ENCODE measurements around the gene ACSL1. TPM values are rescaled to one million over a fixed set of nuclear protein-coding genes. Genes with fewer than 3 reads are reported as not detected.

Gene ACSL1
- total RNA-seq, 1 donor from 2014 or later, result 4.3 TPM

DNA sequence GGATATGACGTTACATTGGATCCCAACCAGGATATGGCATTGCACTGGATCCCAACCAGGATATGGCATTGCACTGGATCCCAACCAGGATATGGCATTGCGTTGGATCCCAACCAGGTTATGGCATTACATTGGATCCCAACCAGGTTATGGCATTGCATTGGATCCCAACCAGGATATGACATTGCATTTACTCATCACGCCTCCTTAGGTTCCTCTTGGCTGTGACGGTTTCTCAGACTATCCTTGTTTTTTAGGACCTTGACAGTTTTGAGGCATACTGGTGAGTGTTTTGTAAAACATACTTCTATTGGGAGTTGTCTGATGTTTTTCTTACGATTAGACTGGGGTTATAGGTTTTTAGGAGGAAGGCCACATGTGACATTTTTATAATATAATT lies 5.4 kb upstream of the ACSL1 start:
- peaks cover 13% of the 10 kb centered on the region for H3K27me3 Mint-ChIP-seq (ENCODE audit: unreplicated experiment)
- H3K4me3 Mint-ChIP-seq (ENCODE audit: unreplicated experiment), result no peak overlapping the region
- no peak overlapping the region for H3K27ac Mint-ChIP-seq (ENCODE audit: unreplicated experiment)
- H3K4me1 Mint-ChIP-seq (ENCODE audit: unreplicated experiment), result no peaks in the 10 kb centered on the region
- H3K9me3 Mint-ChIP-seq (ENCODE audit: unreplicated experiment), result no peaks in the 10 kb centered on the region
- DNase-seq (ENCODE audit: low spot score), result no peak
- TF ChIP-seq, protein P1, sequence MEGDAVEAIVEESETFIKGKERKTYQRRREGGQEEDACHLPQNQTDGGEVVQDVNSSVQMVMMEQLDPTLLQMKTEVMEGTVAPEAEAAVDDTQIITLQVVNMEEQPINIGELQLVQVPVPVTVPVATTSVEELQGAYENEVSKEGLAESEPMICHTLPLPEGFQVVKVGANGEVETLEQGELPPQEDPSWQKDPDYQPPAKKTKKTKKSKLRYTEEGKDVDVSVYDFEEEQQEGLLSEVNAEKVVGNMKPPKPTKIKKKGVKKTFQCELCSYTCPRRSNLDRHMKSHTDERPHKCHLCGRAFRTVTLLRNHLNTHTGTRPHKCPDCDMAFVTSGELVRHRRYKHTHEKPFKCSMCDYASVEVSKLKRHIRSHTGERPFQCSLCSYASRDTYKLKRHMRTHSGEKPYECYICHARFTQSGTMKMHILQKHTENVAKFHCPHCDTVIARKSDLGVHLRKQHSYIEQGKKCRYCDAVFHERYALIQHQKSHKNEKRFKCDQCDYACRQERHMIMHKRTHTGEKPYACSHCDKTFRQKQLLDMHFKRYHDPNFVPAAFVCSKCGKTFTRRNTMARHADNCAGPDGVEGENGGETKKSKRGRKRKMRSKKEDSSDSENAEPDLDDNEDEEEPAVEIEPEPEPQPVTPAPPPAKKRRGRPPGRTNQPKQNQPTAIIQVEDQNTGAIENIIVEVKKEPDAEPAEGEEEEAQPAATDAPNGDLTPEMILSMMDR (IDR thresholded peaks at IDR 0.05; ENCODE audit: unreplicated experiment), result no peak
- H3K36me3 Mint-ChIP-seq (ENCODE audit: low read depth, unreplicated experiment), result no peaks in the 10 kb centered on the region

DNA sequence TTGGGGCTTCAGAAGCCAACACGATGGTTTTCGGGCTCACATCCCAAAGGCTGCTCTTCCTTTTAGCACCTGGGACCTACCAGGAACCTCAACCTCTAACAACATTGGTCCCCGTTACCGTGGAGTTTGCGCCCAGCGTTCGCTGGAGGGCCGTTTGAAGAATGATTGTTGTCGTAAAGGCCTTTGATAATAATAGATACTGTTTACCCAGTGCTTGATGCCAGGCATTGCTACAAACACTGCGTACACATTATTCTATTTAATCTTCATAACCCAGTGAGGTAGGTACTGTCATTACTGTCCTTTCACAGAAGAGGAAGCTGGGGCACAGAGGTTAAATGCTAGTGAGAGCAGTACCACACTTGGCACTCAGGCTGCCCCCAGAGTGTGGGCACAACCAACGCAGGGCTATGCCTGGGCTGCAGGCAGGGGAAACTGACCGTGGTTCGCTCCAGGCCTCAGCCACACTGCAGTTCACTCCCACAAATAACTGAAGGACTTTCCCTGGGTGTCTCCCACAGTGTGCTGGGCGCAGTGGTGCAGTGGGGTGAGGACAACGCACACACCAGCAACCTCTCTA lies 1.0 kb upstream of the ACSL1 start:
- no peak for DNase-seq (ENCODE audit: low spot score)
- Mint-ChIP-seq H3K36me3 (ENCODE audit: low read depth, unreplicated experiment) (no peaks in the 10 kb centered on the region), H3K9me3 (ENCODE audit: unreplicated experiment) (no peaks in the 10 kb centered on the region), H3K27me3 (ENCODE audit: unreplicated experiment) (peaks cover 19% of the 10 kb centered on the region), H3K27ac (ENCODE audit: unreplicated experiment) (no peak overlapping the region), H3K4me1 (ENCODE audit: unreplicated experiment) (no peaks in the 10 kb centered on the region), H3K4me3 (ENCODE audit: unreplicated experiment) (peak overlapping the region; percentile 77)
- TF ChIP-seq, protein P1 (IDR thresholded peaks at IDR 0.05; ENCODE audit: unreplicated experiment), result no peak

DNA sequence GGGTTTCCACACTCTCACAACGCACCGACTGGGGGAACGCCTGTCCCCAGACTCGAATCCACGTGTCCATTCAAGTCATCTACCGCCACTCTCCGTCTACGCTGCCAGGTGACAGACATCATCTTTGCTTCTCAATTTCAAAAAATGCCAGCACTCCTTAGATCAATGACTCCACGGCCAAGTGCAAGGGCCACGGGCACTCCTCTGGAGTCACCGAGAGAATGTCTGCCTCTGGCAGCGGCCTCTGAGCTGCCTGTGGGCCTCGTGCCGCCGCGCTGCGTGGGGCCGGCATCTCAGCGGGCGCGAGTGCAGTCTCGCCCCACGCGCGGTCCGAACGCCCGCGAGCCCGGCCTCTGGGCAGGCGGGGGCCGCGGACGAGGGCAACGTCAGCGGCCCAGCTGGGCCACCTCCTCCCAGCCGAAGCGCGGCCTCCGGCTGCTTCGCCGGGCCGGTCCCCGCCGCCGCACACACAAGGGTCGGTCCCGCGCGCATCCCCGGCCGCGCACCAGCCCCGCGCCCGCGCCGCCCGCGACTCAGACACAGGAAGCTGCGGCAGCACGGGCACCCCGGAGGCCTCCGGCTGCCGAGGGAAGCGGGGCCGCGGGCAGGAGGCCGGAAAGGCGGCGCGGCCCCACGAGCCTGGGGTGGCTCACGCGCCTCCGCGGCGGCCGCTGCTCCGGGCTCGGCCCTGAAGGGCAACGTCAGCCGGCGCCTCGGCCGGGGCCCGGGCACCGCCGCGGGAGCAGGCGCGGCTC lies 450 bp downstream of the ACSL1 start:
- TF ChIP-seq, protein P1 (IDR thresholded peaks at IDR 0.05; ENCODE audit: unreplicated experiment), result no peak

DNA sequence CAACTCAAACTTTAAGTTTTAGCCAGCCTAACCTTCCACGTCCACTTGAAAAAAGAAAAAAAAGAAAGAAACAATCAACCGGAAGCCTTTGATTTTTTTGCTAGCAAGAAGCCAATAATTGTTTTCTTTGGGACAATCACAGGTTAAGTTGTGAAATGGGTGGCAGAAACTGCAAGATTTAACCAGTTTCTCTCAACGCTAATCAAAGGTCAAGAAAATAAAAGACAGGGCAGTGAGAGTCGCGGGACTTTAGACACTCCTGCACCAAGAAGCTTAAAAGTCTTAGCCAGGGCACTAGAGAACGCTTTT lies 1.0 kb downstream of the ACSL1 start:
- Mint-ChIP-seq H3K27me3 (ENCODE audit: unreplicated experiment) (peaks cover 19% of the 10 kb centered on the region), H3K4me3 (ENCODE audit: unreplicated experiment) (peak overlapping the region; percentile 90), H3K9me3 (ENCODE audit: unreplicated experiment) (no peaks in the 10 kb centered on the region), H3K27ac (ENCODE audit: unreplicated experiment) (no peak overlapping the region), H3K4me1 (ENCODE audit: unreplicated experiment) (no peaks in the 10 kb centered on the region), H3K36me3 (ENCODE audit: low read depth, unreplicated experiment) (no peaks in the 10 kb centered on the region)
- TF ChIP-seq, protein P1 (IDR thresholded peaks at IDR 0.05; ENCODE audit: unreplicated experiment), result no peak
- DNase-seq (ENCODE audit: low spot score), result no peak

More for the DNA sequence above, 450 bp downstream of the ACSL1 start:
- no peaks in the 10 kb centered on the region for H3K9me3 Mint-ChIP-seq (ENCODE audit: unreplicated experiment)
- peak overlapping the region; percentile 90 for H3K4me3 Mint-ChIP-seq (ENCODE audit: unreplicated experiment)
- DNase-seq (ENCODE audit: low spot score), result peak; percentile 42
- H3K27ac Mint-ChIP-seq (ENCODE audit: unreplicated experiment), result no peak overlapping the region
- no peaks in the 10 kb centered on the region for H3K4me1 Mint-ChIP-seq (ENCODE audit: unreplicated experiment)
- H3K27me3 Mint-ChIP-seq (ENCODE audit: unreplicated experiment), result peaks cover 19% of the 10 kb centered on the region
- H3K36me3 Mint-ChIP-seq (ENCODE audit: low read depth, unreplicated experiment), result no peaks in the 10 kb centered on the region

DNA sequence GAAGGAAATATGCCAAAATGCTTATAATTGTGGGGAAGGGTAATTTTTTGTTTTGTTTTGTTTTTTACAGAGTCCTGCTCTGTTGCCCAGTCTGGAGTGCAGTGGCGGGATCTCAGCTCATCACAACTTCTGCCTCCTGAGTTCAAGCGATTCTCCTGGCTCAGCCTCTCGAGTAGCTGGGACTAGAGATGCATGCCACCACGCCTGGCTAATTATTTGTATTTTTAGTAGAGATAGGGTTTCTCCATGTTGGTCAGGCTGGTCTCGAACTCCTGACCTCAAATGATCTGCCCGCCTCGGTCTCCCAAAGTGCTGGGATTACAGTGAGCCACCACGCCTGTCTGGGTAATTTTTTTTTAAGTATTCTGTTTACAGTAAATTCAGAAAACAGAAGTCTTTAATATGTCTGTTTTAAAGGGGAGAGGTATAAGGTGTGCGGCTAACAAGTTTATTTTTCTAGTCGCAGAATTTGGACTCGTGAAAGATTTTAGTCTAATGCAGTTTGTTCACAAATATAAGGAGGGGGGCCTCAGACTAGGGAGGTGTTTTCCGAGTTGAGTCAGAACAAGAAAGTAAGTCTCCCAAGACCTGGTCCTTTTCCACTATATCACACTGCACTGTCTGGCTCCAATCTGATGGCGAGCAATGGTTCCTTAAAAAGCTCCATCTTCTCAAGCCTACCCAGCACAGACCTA lies 1.5 kb downstream of the ACSL1 start:
- Mint-ChIP-seq H3K27ac (ENCODE audit: unreplicated experiment) (no peak overlapping the region), H3K27me3 (ENCODE audit: unreplicated experiment) (peaks cover 19% of the 10 kb centered on the region), H3K4me1 (ENCODE audit: unreplicated experiment) (no peaks in the 10 kb centered on the region), H3K4me3 (ENCODE audit: unreplicated experiment) (no peak overlapping the region), H3K9me3 (ENCODE audit: unreplicated experiment) (no peaks in the 10 kb centered on the region), H3K36me3 (ENCODE audit: low read depth, unreplicated experiment) (no peaks in the 10 kb centered on the region)
- DNase-seq (ENCODE audit: low spot score), result no peak
- TF ChIP-seq, protein P1 (IDR thresholded peaks at IDR 0.05; ENCODE audit: unreplicated experiment), result no peak
